WERI-Rb-1 (cell line): ENCODE results near the gene FIGN.
A peak's percentile ranks its signal among the peaks of the same experiment; 100 is the strongest.

ENCODE experiments used
- DNase-seq: peaks from one replicate; pipeline ENCODE4 v3.0.0-alpha.2; 2020
- H3K27ac ChIP-seq: fragments of 250-450 bp; sonication (Bioruptor Pico); 2 replicates; pipeline ENCODE4 v1.5.1; 2020; ENCODE audit warnings: mild to moderate bottlenecking, moderate library complexity
- H3K27me3 ChIP-seq: fragments of 250-450 bp; sonication (Bioruptor Pico); 2 replicates; pipeline ENCODE4 v1.5.1; 2021; ENCODE audit warnings: mild to moderate bottlenecking, low read depth, moderate library complexity; ENCODE audit not compliant: insufficient read depth, severe bottlenecking
- H3K36me3 ChIP-seq: fragments of 250-450 bp; sonication (Bioruptor Pico); 2 replicates; pipeline ENCODE4 v1.5.1; 2020; ENCODE audit warnings: mild to moderate bottlenecking, moderate library complexity
- H3K4me3 ChIP-seq: 2 replicates; pipeline ENCODE4 v1.5.1; 2011; ENCODE audit warnings: low read depth, mild to moderate bottlenecking, control low read depth, low read length
- H3K9me3 ChIP-seq: fragments of 250-450 bp; sonication (Bioruptor Pico); 2 replicates; pipeline ENCODE4 v1.5.1; 2021; ENCODE audit warnings: mild to moderate bottlenecking, moderate library complexity; ENCODE audit not compliant: severe bottlenecking
- TF ChIP-seq, protein P1 (sequence below): IDR thresholded peaks from 2 replicates; pipeline ENCODE4 v1.5.1; 2011; ENCODE audit warnings: low read depth, mild to moderate bottlenecking, control low read depth, inconsistent platforms, low read length

The FIGN gene

DNA sequence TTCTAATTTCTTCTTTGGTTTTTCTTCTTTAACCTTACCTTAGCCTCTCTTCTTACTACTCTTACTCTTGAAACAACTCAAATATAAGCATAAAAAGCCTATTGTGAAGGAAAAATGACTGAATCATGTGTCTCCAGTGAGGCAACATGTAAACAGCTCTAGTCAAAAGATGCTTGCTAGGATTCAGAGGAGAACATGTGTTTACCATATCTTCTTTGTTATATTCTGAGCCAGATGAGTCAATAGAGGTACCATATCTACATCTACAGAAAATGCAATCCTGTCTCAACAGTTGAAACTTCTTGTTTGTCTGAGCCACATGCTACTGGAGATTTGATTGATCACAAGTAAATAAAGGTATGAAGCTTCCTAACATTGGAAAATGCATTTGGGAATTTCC is 15.9 kb upstream of the FIGN start:
- Histone ChIP-seq H3K36me3 (no peaks in the 10 kb centered on the region), H3K4me3 (no peak overlapping the region), H3K27me3 (no peaks in the 10 kb centered on the region), H3K9me3 (no peaks in the 10 kb centered on the region), H3K27ac (no peak overlapping the region)
- no peak for DNase-seq
- TF ChIP-seq, protein P1, sequence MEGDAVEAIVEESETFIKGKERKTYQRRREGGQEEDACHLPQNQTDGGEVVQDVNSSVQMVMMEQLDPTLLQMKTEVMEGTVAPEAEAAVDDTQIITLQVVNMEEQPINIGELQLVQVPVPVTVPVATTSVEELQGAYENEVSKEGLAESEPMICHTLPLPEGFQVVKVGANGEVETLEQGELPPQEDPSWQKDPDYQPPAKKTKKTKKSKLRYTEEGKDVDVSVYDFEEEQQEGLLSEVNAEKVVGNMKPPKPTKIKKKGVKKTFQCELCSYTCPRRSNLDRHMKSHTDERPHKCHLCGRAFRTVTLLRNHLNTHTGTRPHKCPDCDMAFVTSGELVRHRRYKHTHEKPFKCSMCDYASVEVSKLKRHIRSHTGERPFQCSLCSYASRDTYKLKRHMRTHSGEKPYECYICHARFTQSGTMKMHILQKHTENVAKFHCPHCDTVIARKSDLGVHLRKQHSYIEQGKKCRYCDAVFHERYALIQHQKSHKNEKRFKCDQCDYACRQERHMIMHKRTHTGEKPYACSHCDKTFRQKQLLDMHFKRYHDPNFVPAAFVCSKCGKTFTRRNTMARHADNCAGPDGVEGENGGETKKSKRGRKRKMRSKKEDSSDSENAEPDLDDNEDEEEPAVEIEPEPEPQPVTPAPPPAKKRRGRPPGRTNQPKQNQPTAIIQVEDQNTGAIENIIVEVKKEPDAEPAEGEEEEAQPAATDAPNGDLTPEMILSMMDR = no peak

DNA sequence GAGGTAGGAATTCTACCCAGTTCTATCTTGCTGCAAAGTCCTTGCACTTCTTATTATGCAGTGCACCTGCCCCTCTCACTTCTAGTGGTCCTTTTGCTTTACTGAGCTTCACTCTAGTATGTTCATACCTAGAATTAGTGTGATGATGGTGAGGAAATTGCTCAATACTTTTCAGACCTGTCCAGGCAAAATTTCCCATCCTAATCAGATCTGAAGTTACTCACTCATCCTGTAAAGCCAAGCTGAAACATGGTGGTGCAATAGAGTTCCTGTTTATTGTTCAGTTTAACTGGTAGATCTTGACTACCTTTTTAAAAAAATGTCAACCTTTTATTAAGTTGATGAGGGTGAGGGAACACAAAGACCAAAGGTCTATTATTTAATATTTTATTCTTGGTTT is 12.6 kb upstream of the FIGN start:
- no peaks in the 10 kb centered on the region for H3K27me3 ChIP-seq
- H3K27ac ChIP-seq = no peak overlapping the region
- H3K36me3 ChIP-seq = no peaks in the 10 kb centered on the region
- no peak overlapping the region for H3K4me3 ChIP-seq
- no peaks in the 10 kb centered on the region for H3K9me3 ChIP-seq
- TF ChIP-seq, protein P1 = no peak
- DNase-seq = no peak

DNA sequence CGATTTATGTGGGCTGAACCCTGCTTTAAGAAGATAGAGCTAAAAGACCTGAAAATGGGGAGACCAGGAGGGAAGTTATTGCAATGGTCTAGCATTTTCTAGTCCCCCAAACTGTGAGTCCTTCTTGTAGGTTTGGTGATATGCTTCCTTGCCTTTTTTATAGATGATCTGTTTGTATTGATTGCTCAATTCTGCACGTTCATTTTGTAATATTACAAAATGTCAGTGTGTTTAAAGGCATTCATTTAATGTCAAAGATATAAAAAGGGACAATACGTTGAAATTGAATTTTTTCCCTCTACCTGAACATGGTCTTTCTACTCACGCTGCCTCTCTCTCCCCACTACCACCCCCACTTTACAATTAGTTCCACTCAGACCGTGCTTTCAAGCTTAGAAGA is 5.6 kb upstream of the FIGN start:
- no peak for DNase-seq
- Histone ChIP-seq H3K4me3 (no peak overlapping the region), H3K9me3 (no peaks in the 10 kb centered on the region), H3K27ac (no peak overlapping the region), H3K27me3 (no peaks in the 10 kb centered on the region), H3K36me3 (0 out of 2 replicates have a peak, but pooled peaks cover 2% of the 10 kb centered on the region)
- TF ChIP-seq, protein P1 = no peak

DNA sequence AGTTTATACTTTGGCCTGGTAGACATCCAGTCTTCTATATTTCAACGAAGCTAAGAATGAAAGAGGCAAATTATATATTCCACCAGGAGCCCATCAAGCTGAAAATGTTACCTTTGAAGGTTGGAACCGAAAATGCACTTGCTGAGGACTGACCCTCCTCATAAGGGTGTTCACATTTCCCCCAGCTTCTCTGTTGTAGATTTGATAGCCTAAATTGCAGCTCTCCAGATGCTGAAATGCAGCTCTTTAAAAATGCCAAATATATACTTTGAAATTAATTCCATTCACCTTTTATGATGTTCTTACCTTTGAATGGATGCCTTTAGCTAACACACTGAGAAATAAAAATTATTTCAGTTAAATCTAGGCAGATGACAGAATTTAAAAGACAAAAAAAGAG is 1.8 kb upstream of the FIGN start:
- Histone ChIP-seq H3K4me3 (no peak overlapping the region), H3K27ac (no peak overlapping the region), H3K9me3 (no peaks in the 10 kb centered on the region), H3K27me3 (no peaks in the 10 kb centered on the region), H3K36me3 (0 out of 2 replicates have a peak, but pooled peaks cover 3% of the 10 kb centered on the region)
- TF ChIP-seq, protein P1 = no peak
- no peak for DNase-seq

DNA sequence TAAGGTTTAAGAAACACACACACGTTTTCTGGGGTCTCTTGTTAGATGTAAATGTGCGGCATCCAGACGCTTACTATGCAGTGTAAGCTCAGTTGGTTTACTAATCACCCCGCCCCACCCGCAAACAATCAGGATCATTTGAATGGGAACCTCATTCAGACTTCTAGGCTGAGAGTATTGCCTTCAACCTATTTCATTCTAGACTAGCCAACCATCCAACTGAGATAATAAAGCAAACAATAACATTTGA is 1.3 kb upstream of the FIGN start:
- no peak for DNase-seq
- peak overlapping the region; percentile 90; the same call in 1 of the 2 replicates for H3K27ac ChIP-seq
- TF ChIP-seq, protein P1 = no peak
- H3K4me3 ChIP-seq = peak overlapping the region; percentile 91
- H3K9me3 ChIP-seq = no peaks in the 10 kb centered on the region
- H3K27me3 ChIP-seq = no peaks in the 10 kb centered on the region
- 0 out of 2 replicates have a peak, but pooled peaks cover 3% of the 10 kb centered on the region for H3K36me3 ChIP-seq

DNA sequence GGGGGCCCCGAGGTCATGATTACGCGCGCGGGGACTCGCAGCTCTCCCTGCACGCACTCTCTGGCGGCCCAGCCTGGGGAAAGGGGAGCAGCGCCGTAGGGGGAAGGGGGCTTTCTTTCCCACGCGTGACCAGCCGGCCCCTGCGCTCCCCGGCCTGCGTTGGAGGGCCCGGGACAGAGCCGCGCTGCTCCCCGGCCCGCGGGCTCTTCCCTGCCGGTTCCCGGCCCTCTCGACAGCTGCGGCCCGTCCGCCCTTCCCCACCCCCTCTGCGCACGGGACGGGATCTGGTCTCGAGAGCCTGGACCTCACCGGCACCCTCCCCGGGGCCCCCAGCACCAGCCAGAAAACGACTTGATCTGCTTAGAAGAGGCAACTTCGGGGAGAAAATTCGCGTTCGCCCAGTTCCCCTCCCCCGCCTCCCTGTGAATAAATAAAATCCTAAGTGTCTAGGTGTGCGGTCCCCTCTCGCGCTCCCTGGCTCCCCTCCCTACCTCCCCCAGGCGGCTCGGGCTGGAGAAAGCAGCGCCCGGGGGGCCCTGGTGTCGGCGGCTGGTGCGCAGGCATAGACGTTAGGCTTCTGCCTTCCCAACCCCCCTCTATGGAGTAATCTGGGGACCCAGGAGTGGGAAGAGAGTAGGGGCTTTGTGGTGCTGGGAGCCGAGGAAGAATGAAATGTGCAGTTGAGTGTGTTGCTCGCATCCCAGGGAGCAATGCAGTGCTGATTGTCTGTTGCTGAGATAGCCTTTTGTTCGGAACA is 803 bp upstream of the FIGN start:
- Histone ChIP-seq H3K9me3 (no peaks in the 10 kb centered on the region), H3K4me3 (peak overlapping the region; percentile 91), H3K27ac (peak overlapping the region; percentile 90), H3K36me3 (0 out of 2 replicates have a peak, but pooled peaks cover 3% of the 10 kb centered on the region), H3K27me3 (no peaks in the 10 kb centered on the region)
- TF ChIP-seq, protein P1 = 0 out of 2 replicates have a peak, but pooled peaks have one; percentile 11
- DNase-seq = peak; percentile 78
